ENCODE measurements around the gene ZBTB32. TPM values are rescaled to one million over a fixed set of nuclear protein-coding genes. Genes with fewer than 3 reads are reported as not detected.
"Not testable (repeated sequence)": the region's sequence is repeated elsewhere in the genome, so short reads cannot be mapped to it uniquely, and the experiment has no call there.

The ZBTB32 gene
- total RNA-seq, 1 experiment from 2014 or later, result not detected

DNA sequence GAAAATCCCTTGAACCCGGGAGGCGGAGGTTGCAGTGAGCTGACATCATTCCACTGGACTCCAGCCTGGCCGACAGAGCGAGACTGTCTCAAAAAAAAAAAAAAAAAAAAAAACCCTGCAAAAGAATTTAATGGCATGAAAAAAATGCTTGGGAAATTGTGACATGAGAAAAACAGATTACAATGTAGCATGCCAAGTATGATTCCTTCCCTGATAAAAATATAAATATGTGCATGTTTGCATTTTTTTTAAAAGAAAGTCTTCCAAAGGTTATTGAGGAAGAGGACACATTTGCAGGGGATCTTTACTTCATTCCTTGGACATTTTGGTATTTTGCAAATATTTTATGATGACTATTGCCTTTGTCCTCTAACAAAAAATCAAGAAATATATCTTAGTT is 14.5 kb upstream of the ZBTB32 start:
- intact Hi-C loops (cut with micrococcal nuclease), result loop anchor here (5.0 kb wide), 1 partner anchor 192 kb away; no protein-coding TSS in a partner anchor
- DNase-seq (ENCODE audit: low read depth, low spot score) (no peak), ATAC-seq (no peak)
- H2AFZ ChIP-seq (ENCODE audit: low read depth, low read length, poor library complexity, severe bottlenecking), result no peak overlapping the region
- TF ChIP-seq EZH2phosphoT487 (IDR thresholded peaks at IDR 0.05; ENCODE audit: borderline replicate concordance) (no peak), TCF7L2 (IDR thresholded peaks at IDR 0.05; ENCODE audit: borderline replicate concordance, extremely low read depth, insufficient read depth, insufficient read length) (no peak), ELF1 (IDR thresholded peaks at IDR 0.05; ENCODE audit: borderline replicate concordance, low read depth) (no peak), ZFX (IDR thresholded peaks at IDR 0.05) (no peak), SP1 (IDR thresholded peaks at IDR 0.05; ENCODE audit: low read depth) (no peak), JUND (IDR thresholded peaks at IDR 0.05) (no peak), EGR1 (IDR thresholded peaks at IDR 0.05; ENCODE audit: low read depth) (no peak), POLR2AphosphoS5 (IDR thresholded peaks at IDR 0.05; ENCODE audit: low read depth, low read length) (no peak), YY1 (IDR thresholded peaks at IDR 0.05; ENCODE audit: extremely low read depth, insufficient replicate concordance, low read depth, low read length) (no peak), ZNF274 (IDR thresholded peaks at IDR 0.05; ENCODE audit: low read depth, low read length) (no peak), CEBPB (IDR thresholded peaks at IDR 0.05; ENCODE audit: low read depth) (no peak), SIN3A (IDR thresholded peaks at IDR 0.05; ENCODE audit: low read depth) (no peak)
- TF ChIP-seq, protein P1, sequence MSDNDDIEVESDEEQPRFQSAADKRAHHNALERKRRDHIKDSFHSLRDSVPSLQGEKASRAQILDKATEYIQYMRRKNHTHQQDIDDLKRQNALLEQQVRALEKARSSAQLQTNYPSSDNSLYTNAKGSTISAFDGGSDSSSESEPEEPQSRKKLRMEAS (IDR thresholded peaks at IDR 0.05), result no peak
- TF ChIP-seq, protein P2, sequence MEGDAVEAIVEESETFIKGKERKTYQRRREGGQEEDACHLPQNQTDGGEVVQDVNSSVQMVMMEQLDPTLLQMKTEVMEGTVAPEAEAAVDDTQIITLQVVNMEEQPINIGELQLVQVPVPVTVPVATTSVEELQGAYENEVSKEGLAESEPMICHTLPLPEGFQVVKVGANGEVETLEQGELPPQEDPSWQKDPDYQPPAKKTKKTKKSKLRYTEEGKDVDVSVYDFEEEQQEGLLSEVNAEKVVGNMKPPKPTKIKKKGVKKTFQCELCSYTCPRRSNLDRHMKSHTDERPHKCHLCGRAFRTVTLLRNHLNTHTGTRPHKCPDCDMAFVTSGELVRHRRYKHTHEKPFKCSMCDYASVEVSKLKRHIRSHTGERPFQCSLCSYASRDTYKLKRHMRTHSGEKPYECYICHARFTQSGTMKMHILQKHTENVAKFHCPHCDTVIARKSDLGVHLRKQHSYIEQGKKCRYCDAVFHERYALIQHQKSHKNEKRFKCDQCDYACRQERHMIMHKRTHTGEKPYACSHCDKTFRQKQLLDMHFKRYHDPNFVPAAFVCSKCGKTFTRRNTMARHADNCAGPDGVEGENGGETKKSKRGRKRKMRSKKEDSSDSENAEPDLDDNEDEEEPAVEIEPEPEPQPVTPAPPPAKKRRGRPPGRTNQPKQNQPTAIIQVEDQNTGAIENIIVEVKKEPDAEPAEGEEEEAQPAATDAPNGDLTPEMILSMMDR (IDR thresholded peaks at IDR 0.05 in 2 of 3, conservative IDR thresholded peaks at IDR 0.05 in 1 of 3; ENCODE audit: borderline replicate concordance in 1 of 3, insufficient read depth in 1 of 3, low read depth in 2 of 3, low read length in 2 of 3), result no peak
- no peaks in the 10 kb centered on the region for H3K36me3 ChIP-seq (ENCODE audit: control insufficient read depth in 1 of 2, insufficient read depth in 2 of 2, low read length in 2 of 2)
- H3K27ac ChIP-seq (ENCODE audit: low read depth, low read length), result no peak overlapping the region
- peaks cover 5 to 9% of the 10 kb centered on the region in 2 experiments; a peak in 2 of 4 replicates for H3K4me1 ChIP-seq (ENCODE audit: control insufficient read depth in 1 of 2, insufficient read depth in 2 of 2, low read length in 2 of 2)
- H3K4me2 ChIP-seq (ENCODE audit: low read length), result no peak overlapping the region
- ChIA-PET POLR2A (no interaction called here), CTCF (no interaction called here), RAD21 (ENCODE audit: low non-redundant PET in 1 of 2, low total read pairs in 2 of 2, uncharacterized antibody in 2 of 2, unreplicated experiment in 2 of 2) (no interaction called here)
- H3K9me3 ChIP-seq (ENCODE audit: control insufficient read depth in 1 of 2, insufficient read depth in 1 of 2, low read depth in 1 of 2, low read length in 2 of 2), result no peaks in the 10 kb centered on the region
- H3K9ac ChIP-seq (ENCODE audit: low read length), result no peak overlapping the region
- H3K4me3 ChIP-seq (replicated peaks in 1 of 2; ENCODE audit: low read depth in 1 of 2, low read length in 2 of 2), result no peak overlapping the region
- H3K27me3 ChIP-seq (ENCODE audit: insufficient read depth, low read length), result no peaks in the 10 kb centered on the region
- no TSS peak for BruUV-seq (replicated peaks)
- no peaks in the 10 kb centered on the region for H3K9me2 ChIP-seq (ENCODE audit: insufficient read depth)
- H3K79me2 ChIP-seq (ENCODE audit: insufficient read depth, low read length), result no peaks in the 10 kb centered on the region
- H4K20me1 ChIP-seq (ENCODE audit: insufficient read depth), result no peaks in the 10 kb centered on the region

DNA sequence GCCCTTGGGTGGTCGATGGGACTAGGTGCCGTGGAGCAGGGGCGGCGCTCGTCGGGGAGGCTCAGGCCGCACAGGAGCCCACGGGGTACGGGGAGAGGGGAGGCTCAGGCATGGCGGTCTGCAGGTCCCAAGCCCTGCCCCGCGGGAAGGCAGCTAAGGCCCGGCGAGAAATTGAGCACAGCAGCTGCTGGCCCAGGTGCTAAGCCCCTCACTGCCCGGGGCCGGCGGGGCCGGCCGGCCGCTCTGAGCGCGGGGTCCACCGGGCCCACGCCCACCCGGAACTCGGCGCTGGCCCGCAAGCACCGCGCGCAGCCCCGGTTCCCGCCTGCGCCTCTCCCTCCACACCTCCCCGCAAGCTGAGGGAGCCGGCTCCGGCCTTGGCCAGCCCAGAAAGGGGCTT is 13.3 kb upstream of the ZBTB32 start:
- H3K4me1 ChIP-seq (ENCODE audit: control insufficient read depth in 1 of 2, insufficient read depth in 2 of 2, low read length in 2 of 2); H3K9me3 ChIP-seq (ENCODE audit: control insufficient read depth in 1 of 2, insufficient read depth in 1 of 2, low read depth in 1 of 2, low read length in 2 of 2); POLR2A ChIA-PET; H3K27me3 ChIP-seq (ENCODE audit: insufficient read depth, low read length); DNase-seq (ENCODE audit: low read depth, low spot score); H3K27ac ChIP-seq (ENCODE audit: low read depth, low read length); BruUV-seq (replicated peaks); H3K4me2 ChIP-seq (ENCODE audit: low read length); CTCF ChIA-PET; RAD21 ChIA-PET (ENCODE audit: low non-redundant PET in 1 of 2, low total read pairs in 2 of 2, uncharacterized antibody in 2 of 2, unreplicated experiment in 2 of 2); H3K79me2 ChIP-seq (ENCODE audit: insufficient read depth, low read length); H3K9me2 ChIP-seq (ENCODE audit: insufficient read depth); H3K9ac ChIP-seq (ENCODE audit: low read length); H4K20me1 ChIP-seq (ENCODE audit: insufficient read depth); H2AFZ ChIP-seq (ENCODE audit: low read depth, low read length, poor library complexity, severe bottlenecking); ATAC-seq; H3K36me3 ChIP-seq (ENCODE audit: control insufficient read depth in 1 of 2, insufficient read depth in 2 of 2, low read length in 2 of 2); H3K4me3 ChIP-seq (replicated peaks in 1 of 2; ENCODE audit: low read depth in 1 of 2, low read length in 2 of 2): not testable (repeated sequence)
- intact Hi-C loops (cut with micrococcal nuclease), result loop anchor here (5.0 kb wide), 1 partner anchor 191 kb away; no protein-coding TSS in a partner anchor

Data from HCT116 (cell line).